Stimulated activated CD8-positive, alpha-beta memory T cell treated with anti-CD3 and anti-CD28 coated beads, Interleukin-7, amount 100 ng/mL, for 4 hours (primary cell): ENCODE measurements around the gene MATK.

ENCODE experiments used
- DNase-seq, 2 donors: peaks; one replicate each; pipeline ENCODE4 v3.0.0-alpha.2; 2020; ENCODE audit warnings: low read depth in 2 of 2

MATK gene

DNA sequence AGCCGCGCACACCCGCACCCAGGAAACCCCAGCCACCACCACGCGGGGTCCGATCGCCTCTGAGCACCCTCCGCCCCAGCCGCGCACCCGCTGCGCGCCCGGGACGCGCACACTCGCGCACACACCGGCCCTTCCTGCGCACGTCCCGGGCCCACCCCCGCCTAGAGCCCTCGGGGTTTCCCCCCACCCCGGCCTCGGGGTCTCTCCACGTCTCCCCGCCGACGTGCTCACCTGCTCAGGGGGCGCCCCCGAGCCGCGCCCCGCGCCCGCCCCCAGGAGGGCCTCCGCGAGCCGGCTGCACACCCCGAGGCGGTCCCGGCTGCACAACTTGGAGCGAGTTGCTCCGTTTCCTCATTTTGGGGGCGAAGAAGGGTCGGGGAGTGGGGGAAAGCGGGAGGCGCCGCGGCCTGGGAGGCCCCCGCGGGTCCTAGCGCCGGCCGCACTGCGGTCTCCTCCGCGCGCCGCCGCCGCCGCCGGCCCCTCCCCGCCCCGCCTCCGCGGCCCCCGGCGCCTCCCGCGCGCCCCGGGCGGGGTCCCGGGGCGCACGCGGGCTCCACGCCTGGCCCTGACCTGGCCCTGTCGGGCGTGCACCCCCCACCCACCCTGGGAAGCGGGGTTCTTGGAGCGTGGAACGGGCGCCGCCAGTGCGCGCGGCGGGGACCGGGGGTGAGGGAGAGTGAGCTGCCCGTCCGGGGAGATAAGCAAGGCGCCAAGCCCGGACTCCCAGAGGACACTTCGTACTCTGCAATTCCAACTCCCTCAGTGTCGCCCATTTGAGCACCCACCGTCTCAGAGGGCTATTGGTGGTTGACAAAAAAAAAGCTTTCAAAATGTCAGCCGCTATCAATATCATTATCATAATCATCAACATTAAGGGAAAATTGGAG is at the start of gene MATK:
Gene MATK (minus strand): TSS at position 444 of the 887 bp plus-strand sequence. CDS start 1,246 bp downstream, outside the sequence.
- DNase-seq = peak in 1 of 2 donors; percentile 59

- no peak for DNase-seq
Observed at GRCh38 chr19:3835055-3835435, 48.9 kb upstream of the MATK start.

DNA sequence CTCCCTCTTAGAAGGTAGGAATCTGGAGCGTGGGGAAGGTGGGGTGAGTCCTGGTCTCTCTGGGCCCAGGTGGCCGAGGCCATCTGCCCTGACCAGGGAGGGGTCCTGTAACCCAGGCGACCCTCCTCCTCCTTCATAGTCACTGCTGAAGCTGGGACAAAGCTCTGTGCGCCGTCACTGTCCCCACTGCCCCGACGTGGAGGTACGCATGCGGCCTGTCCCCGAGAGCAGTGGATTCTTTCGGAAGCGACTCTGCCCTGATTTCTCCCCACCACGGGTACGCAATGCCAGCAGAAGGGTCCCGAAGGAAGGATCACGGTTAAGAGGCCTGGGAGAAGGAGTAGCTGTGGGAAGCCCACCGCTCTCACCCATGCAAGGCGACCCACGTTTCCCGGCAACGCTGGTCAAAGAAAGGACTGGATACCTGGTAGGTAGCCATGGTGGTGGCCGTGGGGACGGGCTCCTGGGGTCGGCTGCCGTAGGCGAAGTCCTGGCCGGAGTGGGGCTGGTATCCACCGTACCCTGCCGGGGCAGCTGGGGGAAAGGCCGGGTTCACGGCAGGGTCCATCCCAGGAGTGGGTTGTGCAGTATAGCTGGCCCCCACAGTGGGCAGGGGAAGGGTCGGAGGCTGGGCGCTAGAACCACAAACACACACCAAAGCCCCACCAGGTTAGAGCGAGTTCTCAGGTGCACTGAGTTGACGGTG is 48.3 kb upstream of the MATK start:
- no peak for DNase-seq

- DNase-seq = no peak
Observed at GRCh38 chr19:3833578-3834348, 47.6 kb upstream of the MATK start.

DNA sequence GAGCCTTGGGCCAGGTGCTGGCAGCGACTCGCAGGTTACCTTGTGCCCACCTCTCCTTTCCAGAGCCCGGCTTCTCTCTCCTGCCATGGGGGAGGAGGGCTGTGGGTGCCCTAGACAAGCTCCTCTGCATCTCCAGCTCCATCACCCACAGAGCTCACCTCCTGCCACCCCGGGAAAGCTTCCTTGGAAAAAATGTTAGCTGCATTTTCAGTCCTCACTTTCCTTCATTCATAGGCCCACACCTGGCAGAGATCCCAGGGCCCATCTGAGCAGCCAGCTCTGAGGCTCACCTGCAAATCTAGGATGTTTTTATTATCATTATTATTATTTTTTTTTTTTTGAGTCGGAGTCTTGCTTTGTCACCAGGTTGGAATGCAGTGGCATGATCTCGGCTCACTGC is 45.8 kb upstream of the MATK start:
- no peak for DNase-seq

- no peak for DNase-seq
Observed at GRCh38 chr19:3831601-3832000, 45.4 kb upstream of the MATK start.

DNA sequence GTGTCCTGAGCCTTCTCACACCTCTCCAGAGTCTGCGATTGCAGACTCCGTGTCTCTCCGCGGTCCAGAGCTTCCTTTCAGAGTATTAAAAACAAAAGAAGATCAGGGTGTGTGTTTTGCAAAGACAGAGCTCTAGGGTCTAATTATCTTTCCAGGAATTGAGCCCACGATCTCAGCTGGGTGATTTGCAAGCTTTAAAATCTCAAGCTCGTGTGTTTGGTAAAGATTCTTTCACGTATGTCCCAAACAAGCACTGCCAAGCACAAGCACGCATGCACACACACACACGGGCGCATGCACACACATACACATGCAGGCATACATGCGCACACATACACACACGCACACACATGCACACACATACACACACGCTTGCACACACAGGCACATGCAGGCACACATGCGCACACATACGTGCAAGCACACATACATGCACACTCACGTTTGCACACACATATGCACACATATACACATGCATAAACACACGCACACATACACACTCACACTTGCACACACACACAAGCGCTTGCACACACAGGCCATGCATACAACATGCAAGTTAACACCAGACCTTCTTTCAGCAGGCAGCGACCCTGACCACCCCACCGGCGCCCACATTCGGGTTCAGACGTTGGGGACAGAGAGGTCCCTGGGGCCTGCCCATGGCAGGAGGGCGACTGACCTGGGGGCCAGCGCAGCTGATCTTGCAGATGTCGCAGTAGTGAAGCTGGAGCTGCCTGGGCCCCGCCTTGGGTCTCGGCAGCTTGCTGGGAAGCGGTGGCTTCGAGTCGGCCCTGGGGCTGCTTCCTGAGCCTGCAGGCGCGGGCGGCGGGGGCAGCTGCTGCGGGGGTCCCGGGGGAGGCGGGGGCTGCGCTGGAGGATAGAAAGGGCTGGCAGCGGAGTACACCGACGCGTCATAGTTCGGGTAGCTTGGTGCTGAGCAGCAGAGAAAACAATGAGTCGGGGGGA is 44.7 kb upstream of the MATK start:
- no peak for DNase-seq

DNA sequence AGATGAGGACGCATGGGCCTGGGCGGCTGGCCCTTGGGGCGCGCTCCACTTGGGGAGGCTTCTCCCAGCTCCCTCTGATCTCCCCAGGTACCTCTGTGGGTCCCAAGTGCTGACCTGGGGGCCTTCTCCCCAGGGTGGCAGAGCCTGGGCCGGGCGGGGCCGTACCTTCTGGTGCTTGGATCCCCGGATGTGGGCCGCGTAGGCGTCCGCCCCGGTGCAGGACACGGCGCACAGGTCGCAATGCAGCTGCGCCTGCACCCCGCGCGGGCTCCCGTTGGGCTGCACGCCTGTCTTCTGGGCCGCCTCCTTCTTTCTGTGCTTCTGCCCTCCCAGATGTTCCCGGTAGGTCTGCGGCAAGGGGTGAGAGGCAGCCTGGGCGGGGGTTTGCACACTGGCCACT is 41.1 kb upstream of the MATK start:
- DNase-seq = no peak

- DNase-seq = no peak
Observed at GRCh38 chr19:3826163-3826562, 40.0 kb upstream of the MATK start.

DNA sequence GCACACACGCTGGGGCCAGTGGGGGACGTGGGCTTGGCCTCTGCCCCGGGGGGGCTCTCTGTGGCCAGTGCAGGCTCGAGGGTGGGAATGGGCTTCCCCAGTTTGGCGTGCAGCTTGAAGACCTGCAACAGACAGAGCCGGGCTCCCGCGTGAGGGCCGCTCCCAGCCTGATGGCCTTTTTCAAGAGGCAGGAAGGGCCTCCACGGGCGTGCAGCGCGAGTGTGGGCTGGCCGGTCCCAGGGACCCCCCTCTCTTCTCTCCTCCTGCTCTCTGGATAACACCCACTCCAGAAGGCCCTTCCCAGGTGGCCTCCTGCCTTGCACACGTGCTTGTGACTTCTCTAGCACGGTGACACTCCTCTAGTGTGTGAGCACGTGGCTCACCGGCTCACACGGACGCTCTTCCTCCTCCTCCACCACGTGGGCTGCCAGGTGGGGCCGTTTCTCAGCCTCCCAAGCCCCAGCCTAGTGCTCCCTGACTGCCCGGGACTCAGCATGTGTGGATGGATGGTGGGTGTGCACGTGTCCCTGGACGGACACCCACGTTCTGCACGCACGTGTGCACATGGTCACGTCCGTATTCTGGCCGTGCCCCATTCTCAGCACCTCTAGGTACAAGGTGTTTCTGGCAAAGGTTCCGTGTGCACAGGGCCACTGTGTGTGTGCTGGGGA is 39.2 kb upstream of the MATK start:
- DNase-seq = no peak

GRCh38 chr19:3823350-3823713 is 37.2 kb upstream of the MATK start:
- DNase-seq = no peak

DNA sequence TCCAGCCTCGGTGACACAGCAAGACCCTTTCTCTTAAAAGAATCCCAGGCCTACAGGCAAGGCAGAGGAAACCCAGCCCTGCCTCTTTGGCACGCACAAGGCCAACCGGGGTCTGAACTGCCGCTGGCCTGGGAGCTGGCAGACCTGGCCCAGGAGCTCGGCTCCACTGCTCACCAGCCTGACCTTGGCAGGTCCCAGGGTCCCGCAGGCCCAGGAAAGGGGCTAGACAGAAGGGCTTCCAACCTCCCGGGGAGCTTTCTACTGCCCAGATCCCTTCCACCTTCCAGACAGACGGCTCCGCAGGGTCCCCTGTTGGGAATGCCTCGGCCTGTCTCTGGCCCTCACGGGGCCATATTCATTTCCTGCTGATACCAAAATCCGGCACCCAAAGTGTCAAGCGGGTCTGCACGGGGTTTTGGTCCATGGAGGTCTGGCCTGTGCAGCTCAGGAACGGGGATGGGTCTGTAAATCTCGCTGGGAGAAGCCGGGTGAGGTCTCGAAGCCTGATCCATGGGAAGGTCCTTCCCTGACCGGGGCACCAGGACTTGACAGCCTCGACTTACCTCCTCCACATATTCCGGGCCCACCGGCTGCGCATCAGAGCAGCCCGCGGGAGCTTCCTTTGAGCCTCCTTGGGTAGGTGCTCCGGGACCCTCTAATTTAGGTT is 36.6 kb upstream of the MATK start:
- DNase-seq = no peak

DNA sequence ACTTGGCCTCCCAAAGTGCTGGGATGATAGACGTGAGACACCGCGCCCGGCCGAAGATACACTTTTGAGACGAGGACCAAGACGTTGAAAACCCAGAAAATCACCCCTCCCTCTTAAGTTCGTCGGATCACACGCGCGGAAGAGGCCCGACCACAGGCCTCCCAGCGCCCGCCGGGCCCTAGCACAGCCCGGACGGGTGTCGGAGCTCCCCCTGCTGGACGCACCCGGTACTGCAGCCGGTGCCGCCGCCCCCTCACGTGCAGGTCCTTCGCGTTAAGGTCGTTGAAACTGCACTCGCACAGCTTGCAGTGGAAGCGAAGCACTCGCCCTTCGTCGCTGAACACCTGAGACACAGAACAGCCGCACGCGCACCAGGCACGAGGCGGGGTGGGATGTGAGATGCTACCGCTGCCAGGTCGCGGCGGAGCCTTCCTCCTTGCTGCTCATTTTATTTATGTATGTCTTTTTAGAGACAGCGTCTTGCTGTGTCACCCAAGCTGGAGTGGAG is 35.7 kb upstream of the MATK start:
- peak; percentile 69 to 79 for DNase-seq

- DNase-seq = no peak
Observed at GRCh38 chr19:3821156-3821555, 35.0 kb upstream of the MATK start.

DNA sequence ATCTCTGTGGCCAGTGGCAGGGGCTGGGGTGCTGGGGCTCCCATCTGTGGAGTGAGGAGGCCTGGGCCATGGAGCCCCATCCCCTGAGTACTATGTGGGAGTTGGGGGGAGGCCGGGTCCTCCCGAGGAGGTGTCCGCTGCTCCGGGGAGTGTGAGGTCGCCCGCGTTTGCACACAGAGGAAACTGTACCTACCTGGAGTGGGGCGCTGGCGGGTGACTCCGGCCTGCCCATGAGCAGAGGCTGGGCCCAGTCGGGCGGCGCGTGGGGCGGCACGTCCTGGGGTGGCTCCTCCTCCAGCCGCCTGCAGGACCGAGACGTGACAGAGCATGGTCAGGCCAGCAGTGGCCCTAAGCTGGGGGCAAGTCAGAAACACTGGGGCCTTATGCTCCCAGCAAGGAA is 33.8 kb upstream of the MATK start:
- no peak for DNase-seq

GRCh38 chr19:3818918-3819317 is 32.7 kb upstream of the MATK start:
- DNase-seq = no peak

GRCh38 chr19:3818466-3818865 is 32.3 kb upstream of the MATK start:
- DNase-seq = peak in 1 of 2 donors; percentile 27

GRCh38 chr19:3817761-3818160 is 31.6 kb upstream of the MATK start:
- no peak for DNase-seq

GRCh38 chr19:3816566-3817218 is 30.5 kb upstream of the MATK start:
- no peak for DNase-seq
